H7 (cell line): ENCODE results near the gene PAAF1. TPM values are rescaled to one million over a fixed set of nuclear protein-coding genes. Genes with fewer than 3 reads are reported as not detected.
A peak's percentile ranks its signal among the peaks of the same experiment; 100 is the strongest.

Experiments
- DNase-seq: peaks from one replicate; pipeline ENCODE4 v3.0.0; 2012
- H3K27me3 ChIP-seq: 2 replicates; pipeline ENCODE4 v1.6.0; 2011; ENCODE audit warnings: mild to moderate bottlenecking, low read length; ENCODE audit not compliant: control insufficient read depth, insufficient read depth
- H3K36me3 ChIP-seq: replicated peaks from 2 replicates; pipeline ENCODE4 v1.5.1; 2011; ENCODE audit warnings: low read length; ENCODE audit not compliant: control insufficient read depth, insufficient read depth
- H3K4me3 ChIP-seq: 2 replicates; pipeline ENCODE4 v1.5.1; 2011; ENCODE audit warnings: low read depth, mild to moderate bottlenecking, control low read depth, low read length, moderate library complexity; ENCODE audit not compliant: insufficient read depth
- total RNA-seq: library from RNA; depleted of rRNA; stranded (reverse); fragments of >200 nt; shearing (Covaris generic); gene quantifications from 2 replicates; pipeline ENCODE4 v1.2.3, GENCODE V29; 2014

The PAAF1 gene
- total RNA-seq, 1 experiment from 2014 or later = 19.5 TPM

DNA sequence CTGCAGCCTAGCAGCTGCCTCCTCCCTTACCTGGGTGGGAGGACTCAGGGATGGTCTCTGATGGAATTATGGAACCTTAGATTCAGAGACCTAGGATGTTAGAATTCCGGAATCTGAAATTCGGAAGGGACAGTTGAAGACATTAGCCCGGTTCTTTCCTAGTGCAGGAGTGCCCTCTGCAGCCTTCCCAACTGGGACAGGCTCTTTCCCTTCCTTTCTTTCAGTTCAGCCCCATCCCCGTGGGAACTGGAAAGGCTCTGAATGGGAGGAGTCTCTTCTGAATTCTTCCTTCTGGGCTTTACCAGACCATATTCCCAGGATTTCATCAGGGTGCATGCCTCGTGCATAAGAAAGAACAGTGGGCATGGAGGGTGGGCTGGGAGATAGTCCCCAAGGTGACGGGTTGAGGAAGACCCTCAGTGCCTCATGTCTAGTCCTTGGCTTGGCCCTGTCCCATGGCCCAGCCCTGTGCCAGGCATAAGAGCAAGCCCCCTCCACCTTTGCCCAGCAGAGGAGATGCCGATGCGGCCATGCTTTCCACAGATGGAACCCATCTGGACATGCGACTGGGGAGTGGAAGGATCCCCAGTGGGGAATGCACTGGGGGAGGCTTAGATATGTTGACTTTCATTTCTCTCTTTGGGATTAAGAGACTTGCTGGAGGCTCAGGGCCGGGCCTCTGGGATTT lies 88.4 kb downstream of the PAAF1 start:
- Histone ChIP-seq H3K27me3 (no peaks in the 10 kb centered on the region), H3K36me3 (no peaks in the 10 kb centered on the region), H3K4me3 (no peak overlapping the region)
- peak; percentile 36 for DNase-seq

DNA sequence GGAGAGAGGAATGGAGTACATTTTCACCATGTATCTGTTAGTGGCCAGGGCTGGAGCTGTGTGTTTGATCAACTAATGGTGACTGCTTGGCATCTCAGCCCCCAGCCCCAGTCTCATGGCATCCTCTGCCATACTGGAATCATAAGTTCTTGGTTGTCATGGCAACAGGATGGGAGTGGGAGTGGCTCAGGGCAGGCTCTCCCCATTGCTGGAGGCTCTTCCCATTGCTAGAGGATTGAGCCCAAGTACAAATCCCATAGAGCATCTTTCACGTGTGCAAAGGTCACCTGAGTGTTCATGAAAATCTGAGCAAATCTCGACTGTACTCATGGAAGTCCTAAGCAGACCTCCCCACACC lies 88.9 kb downstream of the PAAF1 start:
- no peaks in the 10 kb centered on the region for H3K27me3 ChIP-seq
- H3K4me3 ChIP-seq = no peak overlapping the region
- peak; percentile 37 for DNase-seq
- no peaks in the 10 kb centered on the region for H3K36me3 ChIP-seq

DNA sequence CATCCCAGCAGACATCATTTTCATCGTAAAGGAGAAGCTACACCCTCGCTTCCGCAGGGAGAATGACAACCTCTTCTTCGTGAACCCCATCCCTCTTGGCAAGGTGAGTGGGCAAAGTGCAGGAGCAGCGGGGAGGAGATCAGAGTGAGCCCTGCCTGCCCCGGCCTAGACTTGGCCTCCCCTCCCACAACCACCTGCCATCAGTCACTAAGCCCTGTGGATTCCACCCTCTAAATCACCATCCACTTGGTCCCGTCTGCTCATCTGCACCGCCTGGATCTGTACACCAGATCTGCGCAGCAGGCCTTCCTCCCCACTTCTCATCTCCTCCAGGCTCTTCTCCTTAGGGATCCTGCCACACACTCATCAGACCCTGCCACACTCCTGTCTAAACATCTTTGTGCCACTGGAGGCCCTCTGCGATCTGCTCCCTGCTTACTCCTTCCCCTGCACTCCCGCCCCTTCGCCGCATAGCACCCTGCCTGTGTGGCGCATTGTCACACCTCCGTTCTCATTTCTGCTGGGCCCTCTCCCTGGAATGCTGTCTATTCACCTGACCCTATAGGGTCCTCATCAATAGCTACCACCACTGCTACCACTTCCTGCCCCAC lies 91.7 kb downstream of the PAAF1 start:
- Histone ChIP-seq H3K27me3 (no peaks in the 10 kb centered on the region), H3K4me3 (no peak overlapping the region), H3K36me3 (no peaks in the 10 kb centered on the region)
- peak; percentile 27 for DNase-seq

DNA sequence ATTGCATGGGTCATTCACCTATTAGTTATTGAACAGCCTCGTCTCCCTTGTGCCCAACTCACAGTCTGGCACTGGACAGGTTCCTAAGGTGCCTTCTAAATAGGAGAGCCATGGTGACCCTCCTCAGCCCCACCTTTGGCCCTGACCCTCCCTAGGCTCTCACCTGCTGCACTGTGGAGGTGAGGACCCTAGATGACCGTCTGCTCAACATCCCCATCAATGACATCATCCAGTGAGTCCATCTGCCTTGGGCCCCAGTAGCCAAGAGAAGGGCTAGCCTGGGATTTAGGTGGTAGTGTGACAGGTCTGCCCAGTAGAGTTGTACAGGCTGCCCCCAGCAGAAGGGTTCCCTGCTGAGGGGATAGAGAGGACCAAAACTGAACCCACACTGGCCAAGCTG lies 92.3 kb downstream of the PAAF1 start:
- no peak overlapping the region for H3K4me3 ChIP-seq
- DNase-seq = no peak
- H3K27me3 ChIP-seq = no peaks in the 10 kb centered on the region
- no peaks in the 10 kb centered on the region for H3K36me3 ChIP-seq

DNA sequence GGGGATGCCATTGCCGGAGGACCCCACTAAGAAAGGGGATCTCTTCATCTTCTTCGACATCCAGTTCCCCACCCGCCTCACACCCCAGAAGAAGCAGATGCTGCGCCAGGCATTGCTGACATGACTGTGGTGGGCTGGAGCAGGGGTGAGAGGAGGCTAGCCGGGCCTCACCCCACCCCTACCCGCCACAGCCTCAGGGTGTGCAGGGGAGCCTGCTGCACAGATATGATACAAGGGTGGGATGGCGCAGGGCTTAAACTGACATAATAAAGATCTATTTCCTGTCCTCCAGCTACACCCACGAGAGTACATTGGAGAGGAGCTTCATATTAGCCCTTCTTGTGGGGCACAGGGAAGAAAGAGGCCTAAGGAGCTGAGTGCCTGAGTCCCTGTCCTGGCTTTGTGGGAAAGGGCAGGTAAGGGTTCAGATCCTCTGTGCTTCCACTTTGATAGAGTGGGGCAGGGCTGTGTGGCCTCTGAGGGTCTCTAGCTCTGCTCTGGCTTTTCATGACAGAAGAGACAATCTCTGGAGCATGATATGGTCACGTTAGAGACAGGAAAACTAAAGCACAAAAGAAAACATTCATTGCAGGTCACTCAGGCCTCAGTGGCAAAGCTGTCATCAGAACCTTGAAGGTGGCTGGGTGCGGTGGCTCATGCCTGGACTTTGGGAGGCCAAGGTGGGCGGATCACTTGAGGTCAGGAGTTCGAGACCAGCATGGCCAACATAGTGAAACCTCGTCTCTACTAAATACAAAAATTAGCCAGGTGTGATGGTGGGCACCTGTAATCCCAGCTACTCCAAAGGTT lies 93.4 kb downstream of the PAAF1 start:
- DNase-seq = peak; percentile 22
- no peaks in the 10 kb centered on the region for H3K27me3 ChIP-seq
- no peak overlapping the region for H3K4me3 ChIP-seq
- H3K36me3 ChIP-seq = peaks cover 5% of the 10 kb centered on the region

DNA sequence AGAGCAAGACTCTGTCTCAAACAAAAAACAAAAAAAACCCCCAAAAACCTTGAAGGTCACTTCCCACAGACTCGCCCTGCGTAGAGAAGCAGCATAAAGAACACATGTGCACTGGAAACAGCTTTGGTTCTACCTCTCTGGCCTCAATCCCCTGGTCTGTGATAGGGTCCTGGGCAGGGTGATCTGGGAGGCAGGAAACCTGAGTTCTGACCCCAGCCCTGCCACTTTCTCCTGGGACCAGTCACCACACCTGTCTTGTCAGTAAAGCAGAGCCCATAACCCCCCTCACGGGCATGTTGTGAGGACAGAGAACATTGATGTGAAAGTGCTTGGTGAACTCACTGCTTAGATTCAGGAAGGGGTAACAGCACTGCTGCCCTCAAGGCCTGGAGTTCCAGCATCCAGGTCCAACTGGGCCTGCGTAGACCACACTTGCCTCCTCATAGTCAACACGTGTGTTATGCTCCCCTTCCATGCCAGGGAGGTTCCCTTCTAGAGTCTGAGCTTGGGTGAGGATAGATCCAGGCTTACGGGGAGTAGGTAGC lies 94.4 kb downstream of the PAAF1 start:
- Histone ChIP-seq H3K4me3 (no peak overlapping the region), H3K27me3 (no peaks in the 10 kb centered on the region), H3K36me3 (peaks cover 11% of the 10 kb centered on the region)
- DNase-seq = peak; percentile 16

DNA sequence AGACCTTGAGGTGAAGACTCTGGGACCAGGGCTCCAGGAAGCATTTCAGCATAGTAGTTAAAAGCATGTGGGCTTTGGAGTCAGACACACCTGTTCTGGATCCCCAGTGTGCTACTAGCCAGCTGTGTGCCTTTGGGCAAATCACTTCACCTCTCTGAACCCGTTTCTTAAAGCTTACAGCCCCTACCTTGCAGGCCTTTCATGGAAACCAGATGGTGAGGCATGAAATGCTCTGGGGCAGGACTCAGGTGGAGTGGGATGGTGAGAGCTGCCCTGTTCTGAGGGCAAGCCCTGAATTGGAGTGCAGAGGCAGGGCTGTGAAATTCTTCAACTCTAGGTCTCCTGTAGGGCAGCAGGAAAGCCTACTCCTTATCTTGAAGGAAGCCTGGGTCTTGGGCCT lies 95.4 kb downstream of the PAAF1 start:
- Histone ChIP-seq H3K36me3 (peaks cover 19% of the 10 kb centered on the region), H3K27me3 (no peaks in the 10 kb centered on the region), H3K4me3 (no peak overlapping the region)
- no peak for DNase-seq

DNA sequence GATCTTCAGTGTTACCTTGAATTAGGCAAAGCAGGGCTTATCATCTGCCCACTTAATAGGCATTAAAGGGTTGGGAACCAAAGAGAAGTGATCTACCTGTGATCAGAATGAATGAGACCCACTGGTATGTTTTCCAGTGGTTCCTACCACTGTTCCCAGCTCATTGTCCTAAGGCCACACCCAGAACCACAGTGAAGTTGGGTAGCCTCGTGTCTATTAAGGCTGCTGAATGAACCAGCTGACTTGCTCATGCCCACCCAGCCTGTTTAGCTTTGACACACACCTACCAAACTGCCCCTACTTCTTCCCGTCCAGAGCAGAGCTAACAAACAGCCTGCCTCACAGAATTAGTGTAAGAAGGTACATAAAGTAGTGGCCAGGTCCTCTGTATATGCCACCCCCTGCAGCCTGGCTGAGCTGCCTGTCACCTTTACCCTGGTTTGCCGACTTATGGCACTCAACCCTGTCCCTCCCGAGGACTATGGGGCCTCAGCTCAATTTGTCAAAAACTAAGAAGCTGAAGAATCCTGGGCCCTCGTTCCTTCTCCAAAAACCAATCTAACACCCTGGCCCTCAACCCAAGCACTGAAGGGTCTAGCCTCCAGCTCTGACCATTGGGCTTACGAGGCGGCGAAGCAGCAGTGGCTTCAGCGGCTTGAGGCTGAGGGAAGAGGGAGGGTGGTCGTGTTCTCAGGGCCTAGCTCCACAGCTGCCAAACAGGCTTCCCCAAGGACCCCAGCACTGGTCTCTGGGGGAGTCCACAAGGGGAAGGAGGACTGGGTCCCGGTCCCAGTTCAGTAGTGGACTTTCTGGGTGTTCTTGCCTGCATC lies 96.0 kb downstream of the PAAF1 start:
- peaks cover 26% of the 10 kb centered on the region for H3K36me3 ChIP-seq
- H3K27me3 ChIP-seq = no peaks in the 10 kb centered on the region
- peak; percentile 19 for DNase-seq

DNA sequence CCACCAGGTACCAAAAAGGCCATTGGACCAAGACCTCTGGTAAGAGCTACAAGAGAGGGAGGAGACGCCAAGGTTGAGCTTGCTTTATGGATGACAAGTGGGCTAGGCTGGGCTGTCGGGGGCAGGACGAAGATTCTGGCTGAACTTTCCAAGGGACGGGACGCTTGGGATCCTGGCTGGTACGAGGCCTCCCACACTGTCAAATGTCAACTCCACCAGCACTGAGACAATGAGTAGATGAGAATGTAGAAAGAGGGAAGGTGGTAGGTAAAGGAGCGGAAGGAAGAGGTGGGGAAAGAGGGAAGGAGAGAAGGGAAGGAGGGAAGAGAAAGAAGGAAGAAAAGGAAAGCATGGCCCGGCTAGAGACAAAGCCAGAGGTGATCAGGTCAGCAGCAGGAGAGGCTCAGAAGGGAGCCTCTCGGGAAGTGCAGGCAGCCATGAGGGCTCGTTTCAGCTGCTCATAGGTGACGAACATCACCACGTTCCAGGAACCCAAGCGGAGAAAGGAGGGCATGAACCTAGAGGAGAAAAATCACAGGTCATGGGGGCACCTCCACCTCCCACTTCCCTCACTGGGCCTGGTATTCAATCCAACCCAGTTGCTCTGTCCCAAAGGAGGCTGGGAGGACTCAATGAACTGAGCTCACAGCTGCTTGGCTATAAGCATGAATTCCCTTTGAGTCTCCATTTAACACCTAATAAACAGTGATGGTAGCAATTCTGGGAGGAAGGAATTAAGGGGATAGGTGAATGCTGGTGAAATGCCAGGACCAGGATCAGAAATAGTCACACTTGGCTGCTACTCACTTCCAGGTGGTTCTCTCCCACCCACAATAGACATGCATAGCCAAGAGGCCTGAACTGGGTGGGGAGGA lies 98.0 kb downstream of the PAAF1 start:
- no peak for DNase-seq
- H3K36me3 ChIP-seq = peaks cover 38% of the 10 kb centered on the region
- no peak overlapping the region for H3K4me3 ChIP-seq
- H3K27me3 ChIP-seq = no peaks in the 10 kb centered on the region

More for the DNA sequence above, 96.0 kb downstream of the PAAF1 start:
- no peak overlapping the region for H3K4me3 ChIP-seq

DNA sequence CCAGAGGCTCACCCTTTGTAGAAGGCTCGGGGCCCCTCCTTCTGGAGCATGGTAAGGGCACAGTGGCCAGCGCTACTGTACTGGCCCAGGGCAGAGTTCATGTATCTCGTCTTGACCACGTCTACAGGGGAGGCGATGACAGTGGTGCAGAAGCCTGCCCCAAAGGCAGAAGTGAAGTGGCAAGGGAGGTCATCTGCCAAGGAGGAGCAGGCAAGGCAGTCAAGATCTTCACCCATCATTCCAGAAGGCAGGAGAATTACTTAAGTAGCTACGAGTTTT lies 98.6 kb downstream of the PAAF1 start:
- H3K4me3 ChIP-seq = no peak overlapping the region
- no peak for DNase-seq
- H3K36me3 ChIP-seq = peaks cover 42% of the 10 kb centered on the region
- H3K27me3 ChIP-seq = no peaks in the 10 kb centered on the region

DNA sequence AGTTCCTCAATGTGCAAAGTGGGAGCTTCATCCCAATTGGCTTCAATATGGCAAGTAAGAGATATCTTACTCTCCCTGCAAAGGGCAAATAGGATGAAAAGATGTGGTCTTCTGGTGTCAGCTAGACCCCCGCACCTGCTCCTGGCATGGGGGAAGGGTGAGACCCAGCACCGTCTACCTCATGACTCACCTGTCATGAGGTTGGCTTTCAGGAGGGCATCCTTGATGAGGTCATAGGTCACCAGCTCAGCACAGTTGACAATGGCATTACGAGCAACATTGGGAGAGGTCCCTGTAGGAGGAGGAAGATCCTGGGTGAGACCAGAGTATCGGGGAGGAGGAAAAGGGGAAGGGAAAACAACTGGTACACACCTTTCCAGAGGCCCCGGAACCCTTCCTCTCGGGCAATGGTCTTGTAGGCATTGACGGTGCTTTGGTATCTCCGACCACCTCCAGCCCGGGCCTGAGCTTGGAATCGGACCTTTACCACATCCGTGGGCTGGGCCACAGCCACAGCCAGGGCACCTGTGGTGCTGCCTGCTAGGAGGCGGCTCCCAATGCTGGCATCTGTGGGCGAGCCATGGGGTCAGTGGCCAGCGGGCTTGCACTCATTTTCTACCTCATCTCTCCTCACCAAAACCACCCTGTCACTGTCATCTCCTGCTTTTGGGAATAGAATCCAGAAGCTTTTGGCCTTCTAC lies 99.8 kb downstream of the PAAF1 start:
- peak; percentile 10 for DNase-seq
- no peak overlapping the region for H3K4me3 ChIP-seq
- H3K36me3 ChIP-seq = peaks cover 48% of the 10 kb centered on the region
- H3K27me3 ChIP-seq = no peaks in the 10 kb centered on the region

DNA sequence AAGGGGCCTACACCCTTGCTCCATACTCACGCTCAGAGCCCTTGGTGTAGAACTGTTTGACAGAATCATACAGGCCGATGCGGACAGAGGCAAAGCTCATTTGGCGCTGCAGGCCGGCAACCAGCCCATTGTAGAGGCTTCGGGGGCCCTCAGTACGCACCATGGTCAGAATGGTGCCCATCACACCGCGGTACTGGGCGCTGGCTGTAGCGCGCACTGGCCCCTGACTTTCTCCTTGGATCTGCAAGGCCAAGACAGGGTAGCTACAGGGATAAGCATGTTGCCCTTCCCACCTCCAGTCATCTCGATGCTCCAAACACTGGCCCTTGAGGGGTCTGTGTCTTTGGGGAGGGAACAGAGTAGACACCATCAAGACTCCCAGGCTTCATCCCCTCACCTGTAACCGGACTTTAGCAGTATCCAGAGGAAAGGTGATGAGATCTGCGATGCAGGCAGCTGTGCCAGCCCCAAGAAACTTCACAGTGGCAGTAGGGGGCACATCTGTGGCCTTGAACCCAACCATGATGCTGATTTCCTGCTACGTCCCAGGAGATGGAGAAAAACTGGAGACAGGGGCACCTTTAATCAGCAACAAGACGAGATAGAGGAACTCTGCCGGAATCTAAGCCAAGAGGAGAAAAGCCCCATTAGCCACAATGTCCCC lies 101.2 kb downstream of the PAAF1 start:
- H3K36me3 ChIP-seq = peaks cover 48% of the 10 kb centered on the region
- H3K27me3 ChIP-seq = no peaks in the 10 kb centered on the region
- H3K4me3 ChIP-seq = no peak overlapping the region
- no peak for DNase-seq

DNA sequence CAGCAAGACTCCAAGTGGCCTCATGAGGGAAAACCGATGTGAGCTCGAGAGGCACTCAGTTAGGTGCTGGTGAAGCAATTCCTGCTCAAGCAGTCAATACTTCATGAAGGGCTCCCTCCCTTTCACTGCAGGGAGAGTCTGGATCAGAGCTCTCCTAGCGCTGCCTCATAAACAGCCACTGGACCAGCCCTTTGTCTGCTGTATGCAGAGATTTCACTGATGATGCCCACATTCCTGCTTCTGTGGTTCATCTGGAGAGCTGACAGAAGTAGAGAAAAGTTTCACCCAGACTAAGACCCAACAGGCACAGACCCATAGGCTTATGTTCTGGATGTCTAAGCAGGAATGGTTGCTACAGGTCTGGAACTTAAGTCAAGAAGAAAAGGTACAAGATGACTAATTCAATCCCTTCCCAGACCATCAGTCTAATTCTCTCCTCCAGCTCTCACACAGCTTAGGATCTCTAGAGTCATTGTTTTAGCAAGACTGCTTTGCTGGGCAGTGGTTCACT lies 101.8 kb downstream of the PAAF1 start:
- DNase-seq = no peak
- Histone ChIP-seq H3K36me3 (peaks cover 48% of the 10 kb centered on the region), H3K27me3 (no peaks in the 10 kb centered on the region), H3K4me3 (no peak overlapping the region)
